Upper lobe of left lung (tissue), 4 donors: ENCODE results near the gene MPRIP.
"Not testable (repeated sequence)": the region's sequence is repeated elsewhere in the genome, so short reads cannot be mapped to it uniquely, and the experiment has no call there.

ENCODE experiments used
- CTCF ChIP-seq, 6 experiments: fragments of 450-650 bp in 4 of 6; fragments of 200-600 bp in 2 of 6; sonication (generic) in 2 of 6; IDR thresholded peaks; one replicate each; pipeline ENCODE4 v1.5.1; 2016 to 2019; ENCODE audit warnings: antibody characterized with exemption in 6 of 6
- EP300 ChIP-seq, 4 donors: sonication (generic); formaldehyde crosslinking; IDR thresholded peaks; one replicate each; pipeline ENCODE4 v1.5.1; 2017; ENCODE audit warnings: antibody characterized with exemption in 4 of 4, control low read depth in 2 of 4
- POLR2A ChIP-seq, 4 donors: fragments of 450-650 bp; IDR thresholded peaks; one replicate each; pipeline ENCODE4 v1.5.1; 2016 to 2017; ENCODE audit warnings: antibody characterized with exemption in 4 of 4, mild to moderate bottlenecking in 2 of 4
- POLR2AphosphoS5 ChIP-seq, 2 donors: sonication (generic); formaldehyde crosslinking; IDR thresholded peaks; one replicate each; pipeline ENCODE4 v1.5.1; 2017; ENCODE audit warnings: antibody characterized with exemption in 2 of 2

GRCh38 chr17:17195466-17195865 is 153.2 kb downstream of the MPRIP start:
- not testable (repeated sequence) for TF ChIP-seq CTCF, POLR2A, EP300, POLR2AphosphoS5 (IDR thresholded peaks at IDR 0.05)
